ENCODE measurements around the gene ACSF3.

- no peak for TF ChIP-seq CTCF (IDR thresholded peaks at IDR 0.05)
- no peak for TF ChIP-seq POLR2AphosphoS5 (IDR thresholded peaks at IDR 0.05)
Observed at GRCh38 chr16:89072548-89073130, 21.0 kb upstream of the ACSF3 start.

Measured in breast epithelium (tissue), 3 donors.